HG02870 (cell line): ENCODE data around the gene TMEM212.

Experiments
- ATAC-seq: cut with Tn5 transposase; IDR thresholded peaks from one replicate; pipeline ENCODE4 v1.9.1; 2021; ENCODE audit warnings: mild to moderate bottlenecking, moderate library complexity; ENCODE audit not compliant: unreplicated experiment

The TMEM212 gene

GRCh38 chr3:171833789-171834460 lies 9.2 kb upstream of the TMEM212 start:
- peak; percentile 50 for ATAC-seq

- no peak for ATAC-seq
Measured at GRCh38 chr3:171834461-171834801, 8.7 kb upstream of the TMEM212 start.

- ATAC-seq: no peak
Measured at GRCh38 chr3:171835116-171835515, 8.0 kb upstream of the TMEM212 start.

GRCh38 chr3:171835613-171836012 lies 7.5 kb upstream of the TMEM212 start:
- no peak for ATAC-seq

- no peak for ATAC-seq
Measured at GRCh38 chr3:171836855-171837254, 6.3 kb upstream of the TMEM212 start.

- no peak for ATAC-seq
Measured at GRCh38 chr3:171837698-171838097, 5.5 kb upstream of the TMEM212 start.

- ATAC-seq: no peak
Measured at GRCh38 chr3:171838218-171838720, 4.9 kb upstream of the TMEM212 start.

GRCh38 chr3:171839270-171839669 lies 3.9 kb upstream of the TMEM212 start:
- ATAC-seq: no peak

GRCh38 chr3:171840445-171840810 lies 2.7 kb upstream of the TMEM212 start:
- ATAC-seq: no peak

- ATAC-seq: no peak
Measured at GRCh38 chr3:171840811-171841619, 2.1 kb upstream of the TMEM212 start.

- no peak for ATAC-seq
Measured at GRCh38 chr3:171841620-171842000, 1.5 kb upstream of the TMEM212 start.

- ATAC-seq: no peak
Measured at GRCh38 chr3:171844873-171845272, 1.7 kb downstream of the TMEM212 start.

GRCh38 chr3:171845481-171846284 lies 2.5 kb downstream of the TMEM212 start:
- ATAC-seq: no peak

- ATAC-seq: peak; percentile 100
Measured at GRCh38 chr3:171846597-171846996, 3.4 kb downstream of the TMEM212 start.

- no peak for ATAC-seq
Measured at GRCh38 chr3:171847133-171847532, 4.0 kb downstream of the TMEM212 start.

- no peak for ATAC-seq
Measured at GRCh38 chr3:171847595-171848259, 4.6 kb downstream of the TMEM212 start.

- ATAC-seq: no peak
Measured at GRCh38 chr3:171849617-171850319, 6.6 kb downstream of the TMEM212 start.

- ATAC-seq: no peak
Measured at GRCh38 chr3:171850320-171850959, 7.3 kb downstream of the TMEM212 start.

GRCh38 chr3:171850960-171851659 lies 8.0 kb downstream of the TMEM212 start:
- ATAC-seq: no peak
